B cell (primary cell): ENCODE results near the gene CREB3. TPM values are rescaled to one million over a fixed set of nuclear protein-coding genes. Genes with fewer than 3 reads are reported as not detected.

Source experiments
- ATAC-seq: fragments of 200-7000 bp; cut with Tn5 transposase; one replicate; pipeline ENCODE4 v1.10.0; 2021; ENCODE audit warnings: low read depth, mild to moderate bottlenecking, moderate number of reproducible peaks, moderate library complexity
- CTCF ChIA-PET: fragments of 350-600 bp; sonication (Branson Sonifier 250); formaldehyde crosslinking; loops from one replicate; lab custom pipeline; 2021; ENCODE audit warnings: antibody characterized with exemption, inconsistent platforms; lab: Charles Lee
- POLR2A ChIA-PET: fragments of 350-600 bp; sonication (Branson Sonifier 250); formaldehyde crosslinking; loops from one replicate; lab custom pipeline; 2021; ENCODE audit warnings: antibody characterized with exemption; lab: Charles Lee
- DNase-seq: peaks from one replicate; pipeline ENCODE4 v3.0.0; 2013
- H2AFZ ChIP-seq: 2 replicates; pipeline ENCODE4 v1.6.1; 2012; ENCODE audit warnings: mild to moderate bottlenecking, low read depth, low read length; ENCODE audit not compliant: insufficient read depth, poor library complexity, severe bottlenecking
- H3K27ac ChIP-seq, 2 donors: 1 replicate in 1 of 2; 2 replicates in 1 of 2; pipeline ENCODE4 v1.5.1; 2012 to 2013; ENCODE audit warnings: low read length in 2 of 2, mild to moderate bottlenecking in 2 of 2, moderate library complexity in 1 of 2
- H3K27me3 ChIP-seq, 4 experiments: fragments of 200-600 bp in 1 of 4; sonication (generic) in 1 of 4; replicated peaks in 1 of 4; 1 replicate in 2 of 4; 2 replicates in 2 of 4; pipeline versions ENCODE4 v1.6.1 to v1.7.0; 2013 to 2016; ENCODE audit warnings: low read length in 3 of 4, mild to moderate bottlenecking in 2 of 4, mixed read lengths in 1 of 4, moderate library complexity in 1 of 4; ENCODE audit not compliant: insufficient read depth in 4 of 4, control insufficient read depth in 3 of 4; ENCODE audit errors: control extremely low read depth in 1 of 4
- H3K36me3 ChIP-seq, 2 experiments: replicated peaks in 1 of 2; 1 replicate in 1 of 2; 2 replicates in 1 of 2; pipeline versions ENCODE4 v1.6.1 to v1.7.1; 2013; ENCODE audit warnings: low read length in 1 of 2; ENCODE audit not compliant: insufficient read depth in 2 of 2, control insufficient read depth in 1 of 2; ENCODE audit errors: control extremely low read depth in 1 of 2, extremely low read depth in 1 of 2
- H3K4me1 ChIP-seq, 2 donors: fragments of 200-600 bp in 1 of 2; sonication (generic) in 1 of 2; 1 replicate in 1 of 2; 2 replicates in 1 of 2; pipeline versions ENCODE4 v1.5.1 to v1.6.1; 2013 to 2017; ENCODE audit warnings: low read length in 2 of 2; ENCODE audit not compliant: control insufficient read depth in 2 of 2, insufficient read depth in 2 of 2
- H3K4me2 ChIP-seq: replicated peaks from 2 replicates; pipeline ENCODE3; 2012; ENCODE audit warnings: mild to moderate bottlenecking, low read depth, low read length; ENCODE audit not compliant: poor library complexity, severe bottlenecking
- H3K4me3 ChIP-seq, 5 experiments: fragments of 200-600 bp in 1 of 5; sonication (generic) in 1 of 5; 1 replicate in 3 of 5; 2 replicates in 2 of 5; pipeline versions ENCODE4 v1.5.1 to v1.7.0; 2011 to 2016; ENCODE audit warnings: low read length in 4 of 5, mild to moderate bottlenecking in 4 of 5, low read depth in 2 of 5, control low read depth in 1 of 5, moderate library complexity in 1 of 5; ENCODE audit not compliant: insufficient read depth in 1 of 5; ENCODE audit errors: control extremely low read depth in 1 of 5, extremely low read depth in 1 of 5
- H3K79me2 ChIP-seq: fragments of 200-600 bp; sonication (generic); one replicate; pipeline ENCODE4 v1.6.0; 2016; ENCODE audit warnings: low read length; ENCODE audit not compliant: control insufficient read depth, insufficient read depth
- H3K9ac ChIP-seq: fragments of 200-600 bp; sonication (generic); 2 replicates; pipeline ENCODE4 v1.6.1; 2017; ENCODE audit warnings: mild to moderate bottlenecking, low read length, moderate library complexity
- H3K9me3 ChIP-seq, 3 donors: one replicate each; pipeline versions ENCODE4 v1.6.1 to v1.7.1; 2013; ENCODE audit warnings: low read length in 2 of 3; ENCODE audit not compliant: control insufficient read depth in 2 of 3, insufficient read depth in 1 of 3; ENCODE audit errors: control extremely low read depth in 1 of 3
- H4K20me1 ChIP-seq: 2 replicates; pipeline ENCODE4 v1.6.0; 2012; ENCODE audit warnings: mild to moderate bottlenecking, low read length; ENCODE audit not compliant: insufficient read depth, control insufficient read depth, poor library complexity, severe bottlenecking
- H3K27ac Mint-ChIP-seq: one replicate; pipeline ENCODE4 v1.8.0; 2021; ENCODE audit warnings: mixed read lengths
- H3K27me3 Mint-ChIP-seq: one replicate; pipeline ENCODE4 v1.8.0; 2021; ENCODE audit warnings: mixed read lengths
- H3K4me1 Mint-ChIP-seq: one replicate; pipeline ENCODE4 v1.8.0; 2021; ENCODE audit warnings: mixed read lengths
- H3K4me3 Mint-ChIP-seq: one replicate; pipeline ENCODE4 v1.8.0; 2021; ENCODE audit warnings: mixed read lengths
- H3K9me3 Mint-ChIP-seq: one replicate; pipeline ENCODE4 v1.8.0; 2022; ENCODE audit warnings: mixed read lengths; ENCODE audit not compliant: insufficient read depth
- EZH2 ChIP-seq: IDR thresholded peaks from 2 replicates; pipeline ENCODE4 v1.6.1; 2012; ENCODE audit warnings: borderline replicate concordance, low read depth, mild to moderate bottlenecking, moderate library complexity, low read length; ENCODE audit not compliant: insufficient read depth, poor library complexity, severe bottlenecking
- WGBS: methylation state at CpG from one replicate; pipeline ENCODE4 v1.1.5; 2013; ENCODE audit warnings: missing lambda C conversion rate; ENCODE audit not compliant: insufficient coverage; 5-methylcytosine and 5-hydroxymethylcytosine counted together
- intact Hi-C: fragments of 100-400 bp; cut with micrococcal nuclease; formaldehyde crosslinking; loops from one replicate; pipeline ENCODE4 v1.10.0; 2022
- polyA plus RNA-seq: library from polyadenylated mRNA; depleted of rRNA; stranded (reverse); fragments of >200 nt; gene quantifications from 2 replicates; pipeline ENCODE4 v1.2.3, GENCODE V29; 2012
- total RNA-seq, 2 donors: library from RNA; stranded (reverse); fragments of 120-200 nt in 1 of 2; gene quantifications; 1 replicate in 1 of 2; 2 replicates in 1 of 2; pipeline versions ENCODE4 v1.2.3 to v1.2.4, GENCODE V29; 2013 to 2022
- TF ChIP-seq, protein P1 (sequence below): fragments of 200-600 bp; IDR thresholded peaks from one replicate; pipeline ENCODE4 v1.8.0; 2022; ENCODE audit warnings: antibody characterized with exemption, mild to moderate bottlenecking

The CREB3 gene
- total and polyA plus RNA-seq, 2 donors (not counting 1 experiment from before 2014, with no cell fraction given), result 12.3 to 20.7 TPM

DNA sequence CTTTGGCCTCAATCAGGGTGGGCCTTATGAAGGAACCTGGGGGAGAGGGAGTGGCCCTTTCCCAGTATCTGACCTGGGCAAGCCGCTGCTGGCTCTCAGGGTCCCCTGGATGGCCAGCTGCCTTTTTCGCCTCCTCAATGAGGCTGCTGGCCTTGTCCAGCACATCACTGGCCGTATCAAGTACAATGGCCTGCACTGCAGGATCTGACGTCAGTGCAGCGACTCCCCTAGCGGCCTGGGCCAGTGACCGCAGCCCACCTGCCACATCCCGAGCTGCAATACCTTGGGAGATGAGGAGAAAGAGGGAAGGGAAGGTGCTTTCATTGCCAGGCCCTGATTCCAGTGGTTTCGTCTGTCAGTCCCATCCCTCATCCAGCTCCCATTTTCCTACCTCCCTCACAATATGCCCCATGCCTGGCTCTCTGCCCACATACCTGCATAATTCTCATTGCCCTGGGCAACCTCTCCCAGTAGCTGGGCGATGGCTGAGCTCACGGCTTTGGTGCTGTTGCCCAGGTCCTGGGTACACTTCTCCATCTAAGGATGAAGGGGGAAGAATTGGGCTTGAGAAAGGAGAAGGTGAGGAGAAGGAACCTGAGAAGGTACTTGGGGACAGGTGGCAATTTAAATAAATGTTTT is 19.6 kb upstream of the CREB3 start:
- peaks cover 47% of the 10 kb centered on the region for H3K79me2 ChIP-seq
- H2AFZ ChIP-seq, result no peak overlapping the region
- 96% methylated on average over 9 of the region's 11 CpGs for WGBS
- H3K27me3 ChIP-seq, result no peaks in the 10 kb centered on the region
- ATAC-seq (no peak), DNase-seq (no peak)
- H3K4me2 ChIP-seq, result no peak overlapping the region
- H3K27ac ChIP-seq, result no peak overlapping the region
- H3K4me1 Mint-ChIP-seq, result peaks cover 3% of the 10 kb centered on the region
- peaks cover 8 to 91% of the 10 kb centered on the region in 2 experiments for H3K36me3 ChIP-seq
- peaks cover 22% of the 10 kb centered on the region for H4K20me1 ChIP-seq
- ChIA-PET POLR2A (no interaction called here), CTCF (interaction anchor here (1.2 to 20.4 kb wide), 2 partner anchors 18 to 19 kb away, joined by 3 to 195 read pairs; partner anchors contain the start of genes TLN1 and TPM2)
- intact Hi-C loops, result no loop called here
- peaks cover 0 to 1% of the 10 kb centered on the region in 2 donors for H3K4me1 ChIP-seq
- H3K9ac ChIP-seq, result no peak overlapping the region
- no peak overlapping the region for H3K27ac Mint-ChIP-seq
- H3K27me3 Mint-ChIP-seq, result no peaks in the 10 kb centered on the region
- no peak overlapping the region for H3K4me3 ChIP-seq
- no peaks in the 10 kb centered on the region for H3K9me3 Mint-ChIP-seq
- H3K4me3 Mint-ChIP-seq, result no peak overlapping the region
- TF ChIP-seq, protein P1, sequence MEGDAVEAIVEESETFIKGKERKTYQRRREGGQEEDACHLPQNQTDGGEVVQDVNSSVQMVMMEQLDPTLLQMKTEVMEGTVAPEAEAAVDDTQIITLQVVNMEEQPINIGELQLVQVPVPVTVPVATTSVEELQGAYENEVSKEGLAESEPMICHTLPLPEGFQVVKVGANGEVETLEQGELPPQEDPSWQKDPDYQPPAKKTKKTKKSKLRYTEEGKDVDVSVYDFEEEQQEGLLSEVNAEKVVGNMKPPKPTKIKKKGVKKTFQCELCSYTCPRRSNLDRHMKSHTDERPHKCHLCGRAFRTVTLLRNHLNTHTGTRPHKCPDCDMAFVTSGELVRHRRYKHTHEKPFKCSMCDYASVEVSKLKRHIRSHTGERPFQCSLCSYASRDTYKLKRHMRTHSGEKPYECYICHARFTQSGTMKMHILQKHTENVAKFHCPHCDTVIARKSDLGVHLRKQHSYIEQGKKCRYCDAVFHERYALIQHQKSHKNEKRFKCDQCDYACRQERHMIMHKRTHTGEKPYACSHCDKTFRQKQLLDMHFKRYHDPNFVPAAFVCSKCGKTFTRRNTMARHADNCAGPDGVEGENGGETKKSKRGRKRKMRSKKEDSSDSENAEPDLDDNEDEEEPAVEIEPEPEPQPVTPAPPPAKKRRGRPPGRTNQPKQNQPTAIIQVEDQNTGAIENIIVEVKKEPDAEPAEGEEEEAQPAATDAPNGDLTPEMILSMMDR, result no peak
- TF ChIP-seq EZH2, result no peak
- no peaks in the 10 kb centered on the region for H3K9me3 ChIP-seq

DNA sequence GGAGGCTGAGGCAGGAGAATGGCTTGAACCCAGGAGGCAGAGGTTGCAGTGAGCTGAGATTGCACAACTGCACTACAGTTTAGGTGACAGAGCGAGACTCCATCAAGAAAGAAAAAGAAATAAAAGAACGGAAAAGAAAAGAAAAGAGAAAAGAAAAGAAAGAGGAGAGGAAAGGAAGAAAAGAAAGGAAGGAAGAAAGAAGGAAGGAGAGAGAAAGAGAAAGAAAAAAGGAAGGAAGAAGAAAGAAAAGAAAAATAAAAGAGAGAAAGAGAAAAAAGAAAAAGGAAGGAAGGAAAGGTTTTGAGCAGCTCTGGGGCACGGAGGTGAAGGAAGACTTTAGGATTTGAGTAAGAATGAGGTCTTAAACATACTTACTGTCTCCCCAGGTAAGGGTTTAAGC is 18.9 kb upstream of the CREB3 start:
- H3K4me1 ChIP-seq, result peaks cover 3 to 8% of the 10 kb centered on the region in 2 donors
- no peak overlapping the region for H3K4me3 ChIP-seq
- DNase-seq, result no peak
- H3K9ac ChIP-seq, result no peak overlapping the region
- Mint-ChIP-seq H3K4me1 (peaks cover 9% of the 10 kb centered on the region), H3K27ac (no peak overlapping the region), H3K27me3 (no peaks in the 10 kb centered on the region), H3K4me3 (no peak overlapping the region), H3K9me3 (no peaks in the 10 kb centered on the region)
- H3K27me3 ChIP-seq, result no peaks in the 10 kb centered on the region
- no peak for TF ChIP-seq EZH2
- TF ChIP-seq, protein P1, result no peak
- H2AFZ ChIP-seq, result no peak overlapping the region
- no peak for ATAC-seq
- H3K9me3 ChIP-seq, result no peaks in the 10 kb centered on the region
- peaks cover 27% of the 10 kb centered on the region for H4K20me1 ChIP-seq
- CTCF ChIA-PET, result interaction anchor here (1.0 to 20.4 kb wide), 3 partner anchors 12 to 19 kb away, joined by 3 to 195 read pairs (median 4); partner anchors contain the start of genes CREB3, TLN1 and TPM2
- POLR2A ChIA-PET, result interaction anchor here (1.2 kb wide), 1 partner anchor 53 kb away, joined by 3 read pairs; no protein-coding TSS in a partner anchor
- no peak overlapping the region for H3K4me2 ChIP-seq
- WGBS, result 100% methylated on average over 1 of the region's 3 CpGs
- H3K36me3 ChIP-seq, result peaks cover 8 to 91% of the 10 kb centered on the region in 2 experiments
- H3K79me2 ChIP-seq, result peaks cover 44% of the 10 kb centered on the region
- no peak overlapping the region for H3K27ac ChIP-seq
- intact Hi-C loops, result no loop called here
